Heart left ventricle (tissue), 16 donors: ENCODE measurements around the gene TICAM2. TPM values are rescaled to one million over a fixed set of nuclear protein-coding genes. Genes with fewer than 3 reads are reported as not detected.

Experiments used
- ATAC-seq, 4 donors: fragments of 200-7000 bp; cut with Tn5 transposase; one replicate each; pipeline ENCODE4 v1.9.1; 2020 to 2022; ENCODE audit warnings: moderate library complexity in 4 of 4, mild to moderate bottlenecking in 3 of 4, moderate number of reproducible peaks in 1 of 4
- DNase-seq, 5 donors: peaks; one replicate each; pipeline ENCODE4 v3.0.0-alpha.2; 2020
- H3K27ac ChIP-seq, 12 donors: fragments of 200-600 bp; sonication (generic) in 4 of 12; one replicate each; pipeline versions ENCODE4 v1.5.0 to v1.8.0; 2016 to 2022; ENCODE audit warnings: mild to moderate bottlenecking in 2 of 12
- H3K27me3 ChIP-seq, 9 donors: fragments of 200-600 bp; sonication (generic) in 2 of 9; one replicate each; pipeline versions ENCODE4 v1.5.1 to v1.8.0; 2016 to 2022; ENCODE audit warnings: mild to moderate bottlenecking in 3 of 9
- H3K36me3 ChIP-seq, 9 donors: fragments of 200-600 bp; sonication (generic) in 2 of 9; one replicate each; pipeline versions ENCODE4 v1.5.0 to v1.8.0; 2018 to 2022; ENCODE audit warnings: mild to moderate bottlenecking in 2 of 9
- H3K4me1 ChIP-seq, 12 donors: fragments of 200-600 bp; sonication (generic) in 4 of 12; one replicate each; pipeline versions ENCODE4 v1.5.0 to v1.8.0; 2016 to 2022; ENCODE audit warnings: mild to moderate bottlenecking in 3 of 12
- H3K4me3 ChIP-seq, 12 donors: fragments of 200-600 bp; sonication (generic) in 4 of 12; one replicate each; pipeline versions ENCODE4 v1.5.0 to v1.8.0; 2017 to 2022; ENCODE audit warnings: mild to moderate bottlenecking in 9 of 12, moderate library complexity in 4 of 12
- H3K9me3 ChIP-seq, 12 donors: fragments of 200-600 bp; sonication (generic) in 4 of 12; one replicate each; pipeline versions ENCODE4 v1.5.0 to v1.8.0; 2016 to 2022; ENCODE audit warnings: mild to moderate bottlenecking in 1 of 12
- POLR2A ChIP-seq, 2 donors: fragments of 450-650 bp; IDR thresholded peaks; one replicate each; pipeline ENCODE4 v1.6.1; 2017; ENCODE audit warnings: antibody characterized with exemption in 2 of 2, mild to moderate bottlenecking in 2 of 2, moderate library complexity in 2 of 2
- WGBS, 4 donors: extraction: QIAGEN DNeasy Blood & Tissue Kit in 2 of 4; methylation state at CpG; one replicate each; pipeline versions ENCODE4 v1.1.5 to v1.1.7; 2013 to 2018; 5-methylcytosine and 5-hydroxymethylcytosine counted together
- intact Hi-C, 10 donors: fragments of 100-400 bp; cut with DNase I; formaldehyde crosslinking; loops; one replicate each; pipeline versions ENCODE4 v1.11.1 to v1.14.2; 2022
- polyA plus RNA-seq, 2 donors: library from polyadenylated mRNA; stranded (reverse); fragments of 200-250 nt; gene quantifications; one replicate each; pipeline ENCODE4 v1.2.3, GENCODE V29; 2013
- total RNA-seq, 9 donors: library from RNA; depleted of rRNA in 2 of 9; stranded (reverse); fragments of >200 nt in 2 of 9; fragmentation: NEBNext Ultra II Directional in 3 of 9; extraction: Animal tissue kit (Norgen Biotek cat#: 25700) in 3 of 9; gene quantifications; one replicate each; pipeline versions ENCODE4 v1.1.0 to v1.2.4, GENCODE V29; 2016 to 2023
- TF ChIP-seq, protein P1 (sequence below), 12 donors: fragments of 200-600 bp; sonication (generic) in 4 of 12; IDR thresholded peaks; one replicate each; pipeline versions ENCODE4 v1.5.0 to v1.8.0; 2018 to 2022; ENCODE audit warnings: antibody characterized with exemption in 12 of 12, mild to moderate bottlenecking in 5 of 12
- donor health status: ischemic (EF 13 %, LVEDD 7.1; RV severe dilation, severe dysfunction).
- donor health status: healthy with polysubstance abuse.
- donor health status: DM: no; HTN: yes; CAD: no.
- donor health status: DM: no; HTN: no; CAD: no.
- donor health status: ischemic (EF 25% LVEDD 6.9; RV normal size, moderate dysfunction).
- donor health status: ischemic (EF 25% LVEDD 5.7; RV mildly dilated, moderate dysfunction).
- donor health status: healthy.
- donor health status: DM: yes; HTN: yes; CAD: no.
- donor health status: ischemic (EF 35%, LVEDD 5.7; RV mildly dilated, moderate dysfunction).
- donor health status: nonischemic (EF 11% LVEDD 7.7; RV severe dilation, severe dysfunction).
- donor health status: DM: yes; HTN: yes; CAD: no.
- donor health status: PGD.
- donor health status: ischemic (EF 29% LVEDD 5.4; RV normal size, mild dysfunction).
- donor health status: nonischemic (EF 23%, LVEDD 6.1; RV moderate dilation, normal function).

The TICAM2 gene
- total and polyA plus RNA-seq, 11 donors: 0.75 to 4.1 (median 1.9) TPM

DNA sequence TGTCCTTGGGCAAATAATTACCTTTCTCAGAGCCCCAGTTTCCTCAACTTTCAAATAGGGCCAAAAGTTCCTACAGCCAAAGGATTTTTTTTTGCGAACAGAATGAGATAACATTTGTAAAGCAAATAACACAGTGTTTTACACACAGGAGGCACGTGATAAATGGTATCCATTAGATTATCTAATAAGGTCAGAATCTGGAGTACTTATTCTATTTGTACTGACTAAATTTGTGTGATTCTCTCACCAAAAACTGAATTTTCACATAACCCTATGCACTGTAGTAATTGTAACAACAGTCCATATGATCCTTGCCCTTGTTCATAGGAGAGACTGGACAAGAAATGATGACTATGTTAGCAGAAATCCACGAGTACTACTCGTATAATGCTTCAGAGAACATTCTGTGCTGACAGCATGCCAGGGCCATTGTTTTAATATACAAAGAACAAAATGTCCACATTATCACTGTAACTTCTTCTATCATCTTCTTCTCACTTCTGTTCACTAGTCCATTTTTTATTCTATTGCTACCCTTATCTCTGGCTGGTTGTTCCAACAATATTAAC, 43.8 kb downstream of the TICAM2 start:
- no peaks in the 10 kb centered on the region for H3K36me3 ChIP-seq
- H3K4me3 ChIP-seq: no peak overlapping the region
- no peaks in the 10 kb centered on the region for H3K27me3 ChIP-seq
- ATAC-seq (peak in 3 of 4 donors; percentile 45 to 68 (median 65)), DNase-seq (no peak)
- no peak for TF ChIP-seq POLR2A (IDR thresholded peaks at IDR 0.05)
- TF ChIP-seq, protein P1, sequence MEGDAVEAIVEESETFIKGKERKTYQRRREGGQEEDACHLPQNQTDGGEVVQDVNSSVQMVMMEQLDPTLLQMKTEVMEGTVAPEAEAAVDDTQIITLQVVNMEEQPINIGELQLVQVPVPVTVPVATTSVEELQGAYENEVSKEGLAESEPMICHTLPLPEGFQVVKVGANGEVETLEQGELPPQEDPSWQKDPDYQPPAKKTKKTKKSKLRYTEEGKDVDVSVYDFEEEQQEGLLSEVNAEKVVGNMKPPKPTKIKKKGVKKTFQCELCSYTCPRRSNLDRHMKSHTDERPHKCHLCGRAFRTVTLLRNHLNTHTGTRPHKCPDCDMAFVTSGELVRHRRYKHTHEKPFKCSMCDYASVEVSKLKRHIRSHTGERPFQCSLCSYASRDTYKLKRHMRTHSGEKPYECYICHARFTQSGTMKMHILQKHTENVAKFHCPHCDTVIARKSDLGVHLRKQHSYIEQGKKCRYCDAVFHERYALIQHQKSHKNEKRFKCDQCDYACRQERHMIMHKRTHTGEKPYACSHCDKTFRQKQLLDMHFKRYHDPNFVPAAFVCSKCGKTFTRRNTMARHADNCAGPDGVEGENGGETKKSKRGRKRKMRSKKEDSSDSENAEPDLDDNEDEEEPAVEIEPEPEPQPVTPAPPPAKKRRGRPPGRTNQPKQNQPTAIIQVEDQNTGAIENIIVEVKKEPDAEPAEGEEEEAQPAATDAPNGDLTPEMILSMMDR (IDR thresholded peaks at IDR 0.05): no peak
- peaks cover 0 to 17% (median 8%) of the 10 kb centered on the region in 12 donors for H3K4me1 ChIP-seq
- WGBS, 4 donors: 48 to 63% (median 58%) methylated on average over 4 of the region's 4 CpGs
- H3K9me3 ChIP-seq: no peaks in the 10 kb centered on the region
- intact Hi-C loops: no loop called here
- H3K27ac ChIP-seq: peak overlapping the region in 5 of 12 donors; percentile 3 to 57 (median 31)

DNA sequence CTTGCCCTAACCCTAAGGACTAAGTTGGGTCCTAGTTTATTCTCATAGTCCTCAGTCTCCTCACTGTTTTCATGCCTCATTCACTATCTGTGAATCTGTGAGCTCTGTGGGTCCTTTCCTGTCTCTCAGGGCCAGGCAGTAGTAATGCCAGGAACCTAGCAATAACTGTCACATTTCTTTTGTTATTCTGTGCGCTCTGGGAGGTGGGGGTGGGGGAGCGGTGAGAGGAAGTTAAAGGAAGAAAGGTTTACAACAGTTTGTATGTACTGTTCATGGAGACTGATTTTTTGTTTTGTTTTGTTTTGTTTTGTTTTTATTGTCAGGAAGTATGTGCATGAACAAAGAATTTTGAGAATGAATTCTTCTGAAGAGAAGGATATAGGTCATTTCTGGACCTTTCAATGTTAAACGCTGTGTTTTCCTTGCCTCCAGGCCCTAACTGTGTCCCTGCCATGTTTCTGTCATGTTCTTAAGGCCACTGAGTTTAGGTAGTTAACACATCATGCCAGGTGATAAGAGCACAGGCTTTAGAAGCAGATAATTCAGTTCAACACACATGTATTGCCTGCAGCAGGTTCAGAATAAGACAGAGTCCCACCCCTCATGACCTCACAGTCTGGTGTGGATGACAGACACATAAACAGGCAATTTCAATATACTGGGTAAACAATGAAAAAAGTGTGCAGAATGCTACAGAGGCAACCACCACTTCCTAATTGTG, 44.5 kb downstream of the TICAM2 start:
- Histone ChIP-seq H3K9me3 (no peaks in the 10 kb centered on the region), H3K4me1 (peaks cover 0 to 17% (median 8%) of the 10 kb centered on the region in 12 donors), H3K27me3 (no peaks in the 10 kb centered on the region), H3K27ac (peak overlapping the region in 7 of 12 donors; percentile 3 to 57 (median 26)), H3K4me3 (no peak overlapping the region), H3K36me3 (no peaks in the 10 kb centered on the region)
- TF ChIP-seq, protein P1 (IDR thresholded peaks at IDR 0.05): no peak
- no peak for TF ChIP-seq POLR2A (IDR thresholded peaks at IDR 0.05)
- ATAC-seq: peak; percentile 17 to 40 (median 28)
- WGBS, 4 donors: 53 to 65% (median 59%) methylated on average over 3 of the region's 3 CpGs
- intact Hi-C loops: no loop called here
- DNase-seq: no peak

DNA sequence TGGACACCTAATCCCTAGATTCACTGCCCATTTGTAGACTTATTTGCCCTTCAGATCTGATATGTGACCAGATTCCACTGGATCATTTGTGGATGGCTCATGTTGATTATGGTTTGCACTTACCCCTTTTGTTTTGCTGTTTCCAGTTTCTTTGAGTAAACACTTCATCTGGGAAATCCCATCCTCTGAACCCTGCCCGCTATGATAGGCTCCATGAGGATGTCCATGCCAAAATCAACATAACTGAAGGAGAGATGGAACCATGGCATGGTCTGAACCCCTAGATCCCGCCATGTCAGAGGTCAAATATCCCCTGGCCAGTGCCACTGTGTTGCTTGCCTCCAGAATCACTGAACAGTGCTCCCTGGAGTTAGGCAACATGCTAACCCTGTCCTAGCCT, 46.0 kb downstream of the TICAM2 start:
- intact Hi-C loops: no loop called here
- DNase-seq: no peak

DNA sequence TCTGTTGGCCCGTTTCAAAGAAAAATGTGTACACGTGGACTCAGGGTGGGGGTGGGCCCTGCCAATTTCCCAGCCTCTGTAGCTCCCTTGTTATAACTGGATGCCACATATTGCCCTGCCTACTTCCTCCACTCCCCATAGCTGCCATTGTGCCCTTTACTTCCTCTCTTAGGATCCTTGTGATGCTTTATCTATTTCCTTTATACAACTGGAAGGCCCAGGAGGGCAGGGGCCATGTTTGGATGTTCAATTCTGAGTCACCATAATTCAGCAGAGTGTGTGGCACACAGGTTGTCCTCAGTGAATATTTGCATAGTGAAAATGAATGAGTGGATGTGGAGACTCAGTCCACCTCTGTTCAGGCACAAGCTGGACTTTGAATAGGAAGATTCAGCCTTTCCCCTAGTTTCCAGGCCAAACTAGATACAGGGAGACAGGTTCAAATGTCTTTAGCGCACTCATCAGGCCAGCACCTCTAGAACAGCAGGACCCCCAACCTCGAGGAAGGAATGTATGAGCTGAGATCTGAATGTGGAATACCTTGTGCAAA, 47.1 kb downstream of the TICAM2 start:
- WGBS, 4 donors: 85 to 94% (median 91%) methylated on average over 4 of the region's 4 CpGs
- Histone ChIP-seq H3K9me3 (no peaks in the 10 kb centered on the region), H3K27me3 (no peaks in the 10 kb centered on the region), H3K27ac (no peak overlapping the region), H3K4me1 (peaks cover 0 to 17% (median 8%) of the 10 kb centered on the region in 12 donors), H3K4me3 (no peak overlapping the region), H3K36me3 (no peaks in the 10 kb centered on the region)
- ATAC-seq: no peak
- intact Hi-C loops: no loop called here
- DNase-seq: no peak
- TF ChIP-seq POLR2A (IDR thresholded peaks at IDR 0.05): no peak
- TF ChIP-seq, protein P1 (IDR thresholded peaks at IDR 0.05): no peak

More for the DNA sequence above, 46.0 kb downstream of the TICAM2 start:
- Histone ChIP-seq H3K4me3 (no peak overlapping the region), H3K4me1 (peaks cover 0 to 17% (median 8%) of the 10 kb centered on the region in 12 donors), H3K9me3 (no peaks in the 10 kb centered on the region), H3K27me3 (no peaks in the 10 kb centered on the region), H3K36me3 (no peaks in the 10 kb centered on the region), H3K27ac (no peak overlapping the region)
- TF ChIP-seq POLR2A (IDR thresholded peaks at IDR 0.05): no peak
- TF ChIP-seq, protein P1 (IDR thresholded peaks at IDR 0.05): no peak
- ATAC-seq: no peak
- WGBS, 4 donors: 94 to 96% (median 95%) methylated on average over 2 of the region's 2 CpGs
